Inflammatory macrophage (primary cell): ENCODE data around the gene ZCCHC2.
A peak's percentile ranks its signal among the peaks of the same experiment; 100 is the strongest.

ENCODE experiments used
- DNase-seq, 2 donors: peaks; one replicate each; pipeline ENCODE4 v3.0.0-alpha.2; 2020 to 2022

Gene ZCCHC2

GRCh38 chr18:62538881-62539280, 16.1 kb downstream of the ZCCHC2 start:
- DNase-seq = no peak

GRCh38 chr18:62539284-62540165, 16.7 kb downstream of the ZCCHC2 start:
- no peak for DNase-seq

- no peak for DNase-seq
Measured at GRCh38 chr18:62543021-62543420, 20.2 kb downstream of the ZCCHC2 start.

GRCh38 chr18:62545098-62545497, 22.3 kb downstream of the ZCCHC2 start:
- peak; percentile 73 to 85 for DNase-seq

GRCh38 chr18:62549755-62550154, 26.9 kb downstream of the ZCCHC2 start:
- no peak for DNase-seq

- DNase-seq = no peak
Measured at GRCh38 chr18:62550746-62551145, 27.9 kb downstream of the ZCCHC2 start.

GRCh38 chr18:62551972-62552513, 29.2 kb downstream of the ZCCHC2 start:
- DNase-seq = no peak

GRCh38 chr18:62554061-62554815, 31.4 kb downstream of the ZCCHC2 start:
- DNase-seq = peak in 1 of 2 donors; percentile 50

GRCh38 chr18:62555135-62555534, 32.3 kb downstream of the ZCCHC2 start:
- no peak for DNase-seq

- no peak for DNase-seq
Measured at GRCh38 chr18:62556397-62556796, 33.6 kb downstream of the ZCCHC2 start.

- no peak for DNase-seq
Measured at GRCh38 chr18:62558015-62558663, 35.3 kb downstream of the ZCCHC2 start.

- no peak for DNase-seq
Measured at GRCh38 chr18:62564044-62564443, 41.2 kb downstream of the ZCCHC2 start.

GRCh38 chr18:62566199-62566598, 43.4 kb downstream of the ZCCHC2 start:
- DNase-seq = peak; percentile 72 to 82

GRCh38 chr18:62566818-62567217, 44.0 kb downstream of the ZCCHC2 start:
- DNase-seq = no peak

GRCh38 chr18:62569081-62569655, 46.3 kb downstream of the ZCCHC2 start:
- no peak for DNase-seq

GRCh38 chr18:62571037-62571436, 48.2 kb downstream of the ZCCHC2 start:
- no peak for DNase-seq

GRCh38 chr18:62571648-62572047, 48.8 kb downstream of the ZCCHC2 start:
- DNase-seq = no peak

GRCh38 chr18:62572456-62572855, 49.6 kb downstream of the ZCCHC2 start:
- no peak for DNase-seq

- no peak for DNase-seq
Measured at GRCh38 chr18:62574776-62575175, 52.0 kb downstream of the ZCCHC2 start.

GRCh38 chr18:62576271-62576670, 53.4 kb downstream of the ZCCHC2 start:
- no peak for DNase-seq

GRCh38 chr18:62576845-62577512, 54.2 kb downstream of the ZCCHC2 start:
- peak; percentile 37 to 45 for DNase-seq

GRCh38 chr18:62577765-62578164, 54.9 kb downstream of the ZCCHC2 start:
- DNase-seq = no peak
